ENCODE data around the gene EPHA1. TPM values are rescaled to one million over a fixed set of nuclear protein-coding genes. Genes with fewer than 3 reads are reported as not detected.

EPHA1 gene
- total and polyA plus RNA-seq, 2 donors (not counting 3 experiments of a cell fraction or from before 2014, with no cell fraction given), result 0.07 TPM; not detected in 1

GRCh38 chr7:143435266-143435665 lies 26.6 kb upstream of the EPHA1 start:
- Histone ChIP-seq H3K79me2 (ENCODE audit: control insufficient read depth, insufficient read depth, low read length) (no peaks in the 10 kb centered on the region), H4K20me1 (replicated peaks; ENCODE audit: control insufficient read depth, extremely low read depth, insufficient read depth, low read length) (no peaks in the 10 kb centered on the region), H3K27me3 (ENCODE audit: control insufficient read depth in 2 of 2, insufficient read depth in 2 of 2, low read length in 2 of 2) (no peaks in the 10 kb centered on the region), H3K4me2 (ENCODE audit: insufficient read depth, low read length) (no peak overlapping the region), H3K36me3 (ENCODE audit: control insufficient read depth in 2 of 2, extremely low read depth in 1 of 2, insufficient read depth in 2 of 2, low read length in 2 of 2) (no peaks in the 10 kb centered on the region), H3K9me1 (replicated peaks; ENCODE audit: control insufficient read depth, extremely low read depth, insufficient read depth, low read length) (no peaks in the 10 kb centered on the region), H3K9ac (replicated peaks; ENCODE audit: extremely low read depth, insufficient read depth, low read length) (no peak overlapping the region), H3K4me1 (ENCODE audit: control insufficient read depth, extremely low read depth, insufficient read depth, low read length) (peaks cover 30% of the 10 kb centered on the region), H3K9me3 (replicated peaks; ENCODE audit: control insufficient read depth, insufficient read depth, low read length) (no peaks in the 10 kb centered on the region), H3K27ac (ENCODE audit: insufficient read depth, low read depth, low read length) (no peak overlapping the region), H3K4me3 (replicated peaks in 1 of 3; ENCODE audit: insufficient read depth in 1 of 3, low read depth in 1 of 3, low read length in 3 of 3) (no peak overlapping the region), H2AFZ (ENCODE audit: low read depth, low read length) (no peak overlapping the region)
- dilution Hi-C loops (cut with MboI; ENCODE audit: extremely low pct_ligation_motif_present, low sequenced_read_pairs), result no loop called here
- ChIA-PET POLR2A (no interaction called here), CTCF (interaction anchor here (1.8 kb wide), 1 partner anchor 46 kb away, joined by 5 read pairs; no protein-coding TSS in a partner anchor)
- FAIRE-seq (no peak), DNase-seq (ENCODE audit: low read depth, low spot score) (no peak)
- BruUV-seq (replicated peaks), result no TSS peak
- intact Hi-C loops (cut with micrococcal nuclease), result no loop called here
- no peak for TF ChIP-seq POLR2AphosphoS5 (IDR thresholded peaks at IDR 0.05; ENCODE audit: insufficient read depth, low read depth, low read length)
- TF ChIP-seq CTCF (IDR thresholded peaks at IDR 0.05; ENCODE audit: extremely low read depth in 1 of 2, insufficient read depth in 1 of 2, low read depth in 1 of 2, low read length in 2 of 2), result no peak
- TF ChIP-seq EZH2 (IDR thresholded peaks at IDR 0.05; ENCODE audit: borderline replicate concordance, low read depth, low read length, severe bottlenecking), result no peak
- TF ChIP-seq FOS (IDR thresholded peaks at IDR 0.05; ENCODE audit: borderline replicate concordance, insufficient read depth, low read length), result no peak
- no peak for TF ChIP-seq MAX (IDR thresholded peaks at IDR 0.05; ENCODE audit: insufficient read depth, insufficient read length)
- TF ChIP-seq JUN (IDR thresholded peaks at IDR 0.05; ENCODE audit: borderline replicate concordance, insufficient read depth, insufficient read length, low read depth), result no peak
- no peak for TF ChIP-seq POLR2A (IDR thresholded peaks at IDR 0.05; ENCODE audit: low read depth, low read length)

Measured in endothelial cell of umbilical vein (primary cell).